DOHH2 (cell line): ENCODE measurements around the gene ASXL1.
A peak's percentile ranks its signal among the peaks of the same experiment; 100 is the strongest.

Experiments used
- H3F3A ChIP-seq: fragments of 200-600 bp; sonication (generic), shearing (Covaris generic); 2 replicates; pipeline ENCODE4 v1.6.0; 2016; ENCODE audit warnings: antibody characterized with exemption, mild to moderate bottlenecking; ENCODE audit not compliant: control insufficient read depth, insufficient read depth
- H3K27ac ChIP-seq: fragments of 200-600 bp; sonication (generic); 2 replicates; pipeline ENCODE4 v1.5.1; 2014; ENCODE audit warnings: low read depth, mild to moderate bottlenecking, low read length, moderate library complexity
- H3K27me3 ChIP-seq: fragments of 200-600 bp; sonication (generic); 2 replicates; pipeline ENCODE4 v1.6.1; 2014; ENCODE audit warnings: mild to moderate bottlenecking, low read length, mixed read lengths; ENCODE audit not compliant: control insufficient read depth
- H3K36me3 ChIP-seq: fragments of 200-600 bp; sonication (generic); 2 replicates; pipeline ENCODE4 v1.6.1; 2014; ENCODE audit warnings: mild to moderate bottlenecking, low read length, moderate library complexity, mixed read lengths; ENCODE audit not compliant: control insufficient read depth
- H3K4me1 ChIP-seq: fragments of 200-600 bp; sonication (generic); 2 replicates; pipeline ENCODE4 v1.6.1; 2014; ENCODE audit warnings: mild to moderate bottlenecking, low read length, mixed read lengths; ENCODE audit not compliant: control insufficient read depth
- H3K4me2 ChIP-seq: fragments of 200-600 bp; sonication (generic); 2 replicates; pipeline ENCODE4 v1.6.0; 2014; ENCODE audit warnings: mild to moderate bottlenecking, low read length, moderate library complexity
- H3K4me3 ChIP-seq: fragments of 200-600 bp; sonication (generic); 2 replicates; pipeline ENCODE4 v1.5.1; 2014; ENCODE audit warnings: mild to moderate bottlenecking, low read length, mixed read lengths
- H3K79me2 ChIP-seq: fragments of 200-600 bp; sonication (generic); 2 replicates; pipeline ENCODE4 v1.6.1; 2014; ENCODE audit warnings: mild to moderate bottlenecking, low read length, mixed read lengths; ENCODE audit not compliant: control insufficient read depth
- H3K9me2 ChIP-seq: fragments of 200-600 bp; sonication (generic); replicated peaks from 2 replicates; pipeline ENCODE4 v1.6.1; 2014; ENCODE audit warnings: mild to moderate bottlenecking, low read length, mixed read lengths; ENCODE audit not compliant: control insufficient read depth
- H3K9me3 ChIP-seq: fragments of 200-600 bp; sonication (generic); 2 replicates; pipeline ENCODE4 v1.6.1; 2014; ENCODE audit warnings: antibody characterized with exemption, low read length, mixed read lengths; ENCODE audit not compliant: control insufficient read depth, insufficient read depth
- H4K20me1 ChIP-seq: fragments of 200-600 bp; sonication (generic); 2 replicates; pipeline ENCODE4 v1.6.0; 2014; ENCODE audit warnings: low read depth, mild to moderate bottlenecking, antibody characterized with exemption, low read length, moderate library complexity; ENCODE audit not compliant: control insufficient read depth, insufficient read depth
- EZH2phosphoT487 ChIP-seq: fragments of 200-600 bp; sonication (generic); IDR thresholded peaks from 2 replicates; pipeline ENCODE4 v1.6.1; 2017; ENCODE audit warnings: borderline replicate concordance, mild to moderate bottlenecking, antibody characterized with exemption, low read length, moderate library complexity, mixed read lengths
- TF ChIP-seq, protein P1 (sequence below): fragments of 200-600 bp; sonication (generic); IDR thresholded peaks from one replicate; pipeline ENCODE4 v1.5.1; 2014; ENCODE audit warnings: antibody characterized with exemption, mild to moderate bottlenecking, low read depth, low read length; ENCODE audit not compliant: poor library complexity, severe bottlenecking

ASXL1 gene

DNA sequence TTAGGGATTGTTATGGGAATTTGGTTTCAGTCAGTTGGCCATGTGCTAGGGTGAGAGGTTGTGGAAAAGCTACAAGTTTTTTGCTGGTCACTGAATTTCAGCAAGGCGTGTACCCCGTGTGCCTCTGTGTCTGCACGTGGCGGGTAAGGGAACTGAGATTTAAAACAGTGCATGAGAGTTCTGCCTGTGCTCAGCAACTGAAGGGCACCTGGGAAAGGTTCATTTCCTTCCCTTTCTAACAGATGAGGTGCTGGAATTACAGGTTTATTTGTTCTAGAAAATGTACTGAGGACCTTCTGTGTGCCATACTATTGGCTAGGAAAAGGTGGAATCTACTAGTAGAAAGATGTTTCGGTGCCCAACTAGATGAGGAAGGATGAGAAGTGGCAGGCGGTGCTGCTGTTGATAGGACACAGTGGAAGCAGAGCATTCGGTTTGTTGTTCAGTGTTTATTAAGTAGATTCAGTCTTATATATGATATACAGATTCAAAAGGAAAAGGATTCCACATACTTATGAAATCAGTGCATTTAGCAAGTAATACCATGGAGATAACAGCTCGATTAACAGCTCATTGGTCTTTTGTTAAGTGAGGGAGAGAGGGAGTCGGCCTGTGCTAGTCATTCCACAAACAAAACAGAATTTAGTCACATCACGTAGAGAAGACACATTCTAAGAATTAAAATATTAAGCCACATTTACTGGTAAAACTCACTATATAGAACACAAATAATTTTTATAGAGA is 84.7 kb downstream of the ASXL1 start:
- no peak overlapping the region for H3K4me3 ChIP-seq
- peaks cover 9% of the 10 kb centered on the region for H3F3A ChIP-seq
- peaks cover 33% of the 10 kb centered on the region for H3K36me3 ChIP-seq
- H3K27me3 ChIP-seq: no peaks in the 10 kb centered on the region
- H3K4me1 ChIP-seq: peaks cover 17% of the 10 kb centered on the region
- H3K79me2 ChIP-seq: no peaks in the 10 kb centered on the region
- H3K27ac ChIP-seq: no peak overlapping the region
- H4K20me1 ChIP-seq: no peaks in the 10 kb centered on the region; the same call in 1 of the 2 replicates
- H3K9me3 ChIP-seq: no peaks in the 10 kb centered on the region
- H3K9me2 ChIP-seq: no peaks in the 10 kb centered on the region
- TF ChIP-seq EZH2phosphoT487: no peak
- TF ChIP-seq, protein P1, sequence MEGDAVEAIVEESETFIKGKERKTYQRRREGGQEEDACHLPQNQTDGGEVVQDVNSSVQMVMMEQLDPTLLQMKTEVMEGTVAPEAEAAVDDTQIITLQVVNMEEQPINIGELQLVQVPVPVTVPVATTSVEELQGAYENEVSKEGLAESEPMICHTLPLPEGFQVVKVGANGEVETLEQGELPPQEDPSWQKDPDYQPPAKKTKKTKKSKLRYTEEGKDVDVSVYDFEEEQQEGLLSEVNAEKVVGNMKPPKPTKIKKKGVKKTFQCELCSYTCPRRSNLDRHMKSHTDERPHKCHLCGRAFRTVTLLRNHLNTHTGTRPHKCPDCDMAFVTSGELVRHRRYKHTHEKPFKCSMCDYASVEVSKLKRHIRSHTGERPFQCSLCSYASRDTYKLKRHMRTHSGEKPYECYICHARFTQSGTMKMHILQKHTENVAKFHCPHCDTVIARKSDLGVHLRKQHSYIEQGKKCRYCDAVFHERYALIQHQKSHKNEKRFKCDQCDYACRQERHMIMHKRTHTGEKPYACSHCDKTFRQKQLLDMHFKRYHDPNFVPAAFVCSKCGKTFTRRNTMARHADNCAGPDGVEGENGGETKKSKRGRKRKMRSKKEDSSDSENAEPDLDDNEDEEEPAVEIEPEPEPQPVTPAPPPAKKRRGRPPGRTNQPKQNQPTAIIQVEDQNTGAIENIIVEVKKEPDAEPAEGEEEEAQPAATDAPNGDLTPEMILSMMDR: no peak
- no peak overlapping the region for H3K4me2 ChIP-seq

- Histone ChIP-seq H3F3A (peaks cover 9% of the 10 kb centered on the region), H3K4me3 (no peak overlapping the region), H3K79me2 (no peaks in the 10 kb centered on the region), H3K9me2 (no peaks in the 10 kb centered on the region), H3K4me1 (peaks cover 17% of the 10 kb centered on the region), H3K9me3 (no peaks in the 10 kb centered on the region), H3K27me3 (no peaks in the 10 kb centered on the region), H4K20me1 (no peaks in the 10 kb centered on the region; the same call in 1 of the 2 replicates), H3K27ac (no peak overlapping the region), H3K36me3 (peaks cover 26% of the 10 kb centered on the region), H3K4me2 (no peak overlapping the region)
- TF ChIP-seq, protein P1: peak; percentile 14
- no peak for TF ChIP-seq EZH2phosphoT487
Observed at GRCh38 chr20:32443386-32443974, 85.3 kb downstream of the ASXL1 start.

DNA sequence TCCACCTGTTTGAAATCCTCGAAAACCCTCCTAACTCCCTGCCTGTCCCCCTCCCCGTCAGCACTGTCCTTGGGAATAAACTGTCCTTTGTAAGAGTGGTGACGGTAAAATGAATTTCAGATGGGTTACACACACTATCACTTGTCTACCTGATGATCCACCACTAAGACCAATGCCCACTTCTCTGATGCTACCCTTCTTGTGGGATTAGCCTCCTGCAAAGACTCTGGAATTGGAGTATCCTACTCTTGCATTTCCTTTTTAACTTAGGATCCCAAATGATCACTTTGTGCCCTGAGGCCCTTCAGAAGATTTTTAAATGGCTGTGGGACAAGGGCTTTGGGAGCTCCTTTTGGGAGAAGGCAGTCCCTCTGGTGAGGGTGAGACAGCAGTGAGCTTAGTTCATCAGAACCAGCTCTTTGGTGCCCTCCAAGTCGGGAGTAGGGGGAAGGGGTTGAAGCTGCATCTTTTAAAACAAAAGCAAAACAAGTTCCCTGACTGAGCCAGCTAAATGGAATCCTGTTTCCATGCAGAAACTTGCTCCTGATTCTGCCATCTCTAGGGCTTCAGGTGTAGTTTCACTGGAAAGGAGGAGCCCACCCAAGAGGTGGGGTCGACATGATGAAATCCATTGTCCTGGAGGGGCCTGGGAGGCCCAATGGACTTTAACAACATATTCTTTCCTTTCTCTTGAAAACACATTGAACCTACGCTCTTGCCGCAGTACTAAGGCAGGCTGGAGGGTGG is 86.5 kb downstream of the ASXL1 start:
- Histone ChIP-seq H3K27ac (no peak overlapping the region), H3K36me3 (peaks cover 15% of the 10 kb centered on the region), H3K79me2 (no peaks in the 10 kb centered on the region), H3K4me3 (no peak overlapping the region), H3K4me1 (peaks cover 21% of the 10 kb centered on the region), H3F3A (peaks cover 9% of the 10 kb centered on the region), H3K4me2 (no peak overlapping the region), H3K9me2 (no peaks in the 10 kb centered on the region), H3K27me3 (no peaks in the 10 kb centered on the region), H3K9me3 (no peaks in the 10 kb centered on the region), H4K20me1 (no peaks in the 10 kb centered on the region; the same call in 1 of the 2 replicates)
- TF ChIP-seq, protein P1: no peak
- TF ChIP-seq EZH2phosphoT487: no peak
